GM19463 (cell line): ENCODE measurements around the gene CREBZF.

Experiments
- ATAC-seq: cut with Tn5 transposase; IDR thresholded peaks from one replicate; pipeline ENCODE4 v1.9.1; 2021; ENCODE audit warnings: mild to moderate bottlenecking, moderate library complexity; ENCODE audit not compliant: unreplicated experiment

The CREBZF gene

GRCh38 chr11:85664615-85665481 is at the start of gene CREBZF:
Gene CREBZF (minus strand): TSS chr11:85665129. CDS start chr11:85664875, 254 bp downstream.
- ATAC-seq = peak; percentile 87

GRCh38 chr11:85712953-85713352 is 48.0 kb upstream of the CREBZF start:
- ATAC-seq = no peak

- ATAC-seq = no peak
Measured at GRCh38 chr11:85710917-85711316, 46.0 kb upstream of the CREBZF start.

GRCh38 chr11:85709941-85710702 is 45.2 kb upstream of the CREBZF start:
- no peak for ATAC-seq

- no peak for ATAC-seq
Measured at GRCh38 chr11:85705800-85706199, 40.9 kb upstream of the CREBZF start.

- ATAC-seq = no peak
Measured at GRCh38 chr11:85704967-85705366, 40.0 kb upstream of the CREBZF start.

GRCh38 chr11:85699957-85700741 is 35.2 kb upstream of the CREBZF start:
- peak; percentile 84 for ATAC-seq

GRCh38 chr11:85698195-85698594 is 33.3 kb upstream of the CREBZF start:
- ATAC-seq = no peak

GRCh38 chr11:85697747-85698146 is 32.8 kb upstream of the CREBZF start:
- ATAC-seq = no peak

- no peak for ATAC-seq
Measured at GRCh38 chr11:85695546-85695945, 30.6 kb upstream of the CREBZF start.

- no peak for ATAC-seq
Measured at GRCh38 chr11:85694385-85694980, 29.6 kb upstream of the CREBZF start.

- ATAC-seq = no peak
Measured at GRCh38 chr11:85685820-85686459, 21.0 kb upstream of the CREBZF start, which contains the start of gene CCDC89. Gene CCDC89 (minus strand): TSS chr11:85686195. CDS start chr11:85686130, 65 bp downstream.

GRCh38 chr11:85685125-85685819 is 20.3 kb upstream of the CREBZF start:
- ATAC-seq = no peak

GRCh38 chr11:85682330-85683305 is 17.7 kb upstream of the CREBZF start:
- peak; percentile 88 for ATAC-seq

- ATAC-seq = no peak
Measured at GRCh38 chr11:85680897-85681296, 16.0 kb upstream of the CREBZF start.

GRCh38 chr11:85679576-85679975 is 14.6 kb upstream of the CREBZF start:
- no peak for ATAC-seq

- no peak for ATAC-seq
Measured at GRCh38 chr11:85673393-85673792, 8.5 kb upstream of the CREBZF start.

GRCh38 chr11:85672105-85672902 is 7.4 kb upstream of the CREBZF start:
- ATAC-seq = no peak
